ENCODE measurements around the gene DPP6. TPM values are rescaled to one million over a fixed set of nuclear protein-coding genes. Genes with fewer than 3 reads are reported as not detected.

DPP6 gene
- total RNA-seq, 1 experiment from 2014 or later = not detected

DNA sequence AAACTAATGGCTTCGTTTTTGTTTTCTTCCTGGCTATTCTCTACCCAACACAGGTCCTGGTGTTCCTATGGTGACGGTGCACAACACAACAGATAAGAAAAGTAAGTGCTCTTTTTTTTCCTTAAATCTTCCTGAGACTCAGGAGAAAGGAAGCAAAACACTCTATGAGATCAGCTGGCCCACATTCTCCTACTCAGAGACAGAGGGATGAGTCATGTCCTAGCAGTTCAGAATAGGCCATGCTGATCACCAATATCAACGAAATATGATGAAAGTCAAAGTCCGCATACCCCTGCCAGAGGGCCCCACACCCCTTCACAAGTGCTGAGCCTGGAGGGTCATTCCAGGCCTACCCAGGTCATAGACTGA, 801.5 kb downstream of the DPP6 start:
- no peaks in the 10 kb centered on the region for H3K4me1 ChIP-seq (ENCODE audit: control insufficient read depth, insufficient read depth, low read length)
- DNase-seq (ENCODE audit: low read depth, low spot score) = no peak
- POLR2A ChIA-PET = no interaction called here
- H3K27me3 ChIP-seq (ENCODE audit: control insufficient read depth, insufficient read depth, low read length) = no peaks in the 10 kb centered on the region; the same call in 1 of the 2 replicates
- CTCF ChIA-PET = no interaction called here
- no TSS peak for BruUV-seq (replicated peaks)
- TF ChIP-seq POLR2AphosphoS5 (IDR thresholded peaks at IDR 0.05; ENCODE audit: low read depth, low read length) (no peak), SIN3A (IDR thresholded peaks at IDR 0.05; ENCODE audit: borderline replicate concordance, insufficient read depth, low read depth, low read length) (no peak), TCF7L2 (IDR thresholded peaks at IDR 0.05; ENCODE audit: low read depth, low read length) (no peak)
- TF ChIP-seq, protein P1, sequence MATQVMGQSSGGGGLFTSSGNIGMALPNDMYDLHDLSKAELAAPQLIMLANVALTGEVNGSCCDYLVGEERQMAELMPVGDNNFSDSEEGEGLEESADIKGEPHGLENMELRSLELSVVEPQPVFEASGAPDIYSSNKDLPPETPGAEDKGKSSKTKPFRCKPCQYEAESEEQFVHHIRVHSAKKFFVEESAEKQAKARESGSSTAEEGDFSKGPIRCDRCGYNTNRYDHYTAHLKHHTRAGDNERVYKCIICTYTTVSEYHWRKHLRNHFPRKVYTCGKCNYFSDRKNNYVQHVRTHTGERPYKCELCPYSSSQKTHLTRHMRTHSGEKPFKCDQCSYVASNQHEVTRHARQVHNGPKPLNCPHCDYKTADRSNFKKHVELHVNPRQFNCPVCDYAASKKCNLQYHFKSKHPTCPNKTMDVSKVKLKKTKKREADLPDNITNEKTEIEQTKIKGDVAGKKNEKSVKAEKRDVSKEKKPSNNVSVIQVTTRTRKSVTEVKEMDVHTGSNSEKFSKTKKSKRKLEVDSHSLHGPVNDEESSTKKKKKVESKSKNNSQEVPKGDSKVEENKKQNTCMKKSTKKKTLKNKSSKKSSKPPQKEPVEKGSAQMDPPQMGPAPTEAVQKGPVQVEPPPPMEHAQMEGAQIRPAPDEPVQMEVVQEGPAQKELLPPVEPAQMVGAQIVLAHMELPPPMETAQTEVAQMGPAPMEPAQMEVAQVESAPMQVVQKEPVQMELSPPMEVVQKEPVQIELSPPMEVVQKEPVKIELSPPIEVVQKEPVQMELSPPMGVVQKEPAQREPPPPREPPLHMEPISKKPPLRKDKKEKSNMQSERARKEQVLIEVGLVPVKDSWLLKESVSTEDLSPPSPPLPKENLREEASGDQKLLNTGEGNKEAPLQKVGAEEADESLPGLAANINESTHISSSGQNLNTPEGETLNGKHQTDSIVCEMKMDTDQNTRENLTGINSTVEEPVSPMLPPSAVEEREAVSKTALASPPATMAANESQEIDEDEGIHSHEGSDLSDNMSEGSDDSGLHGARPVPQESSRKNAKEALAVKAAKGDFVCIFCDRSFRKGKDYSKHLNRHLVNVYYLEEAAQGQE (IDR thresholded peaks at IDR 0.05; ENCODE audit: insufficient read depth in 1 of 2, low read depth in 2 of 2, low read length in 1 of 2) = no peak
- TF ChIP-seq, protein P2, sequence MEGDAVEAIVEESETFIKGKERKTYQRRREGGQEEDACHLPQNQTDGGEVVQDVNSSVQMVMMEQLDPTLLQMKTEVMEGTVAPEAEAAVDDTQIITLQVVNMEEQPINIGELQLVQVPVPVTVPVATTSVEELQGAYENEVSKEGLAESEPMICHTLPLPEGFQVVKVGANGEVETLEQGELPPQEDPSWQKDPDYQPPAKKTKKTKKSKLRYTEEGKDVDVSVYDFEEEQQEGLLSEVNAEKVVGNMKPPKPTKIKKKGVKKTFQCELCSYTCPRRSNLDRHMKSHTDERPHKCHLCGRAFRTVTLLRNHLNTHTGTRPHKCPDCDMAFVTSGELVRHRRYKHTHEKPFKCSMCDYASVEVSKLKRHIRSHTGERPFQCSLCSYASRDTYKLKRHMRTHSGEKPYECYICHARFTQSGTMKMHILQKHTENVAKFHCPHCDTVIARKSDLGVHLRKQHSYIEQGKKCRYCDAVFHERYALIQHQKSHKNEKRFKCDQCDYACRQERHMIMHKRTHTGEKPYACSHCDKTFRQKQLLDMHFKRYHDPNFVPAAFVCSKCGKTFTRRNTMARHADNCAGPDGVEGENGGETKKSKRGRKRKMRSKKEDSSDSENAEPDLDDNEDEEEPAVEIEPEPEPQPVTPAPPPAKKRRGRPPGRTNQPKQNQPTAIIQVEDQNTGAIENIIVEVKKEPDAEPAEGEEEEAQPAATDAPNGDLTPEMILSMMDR (IDR thresholded peaks at IDR 0.05) = no peak
- H3K9me3 ChIP-seq (ENCODE audit: control insufficient read depth, insufficient read depth, low read depth, low read length) = no peaks in the 10 kb centered on the region
- H3K4me3 ChIP-seq (ENCODE audit: low read depth in 2 of 2, low read length in 2 of 2) = no peak overlapping the region
- H3K27ac ChIP-seq (ENCODE audit: low read length) = no peak overlapping the region
- H3K36me3 ChIP-seq (ENCODE audit: control insufficient read depth, insufficient read depth, low read length) = no peaks in the 10 kb centered on the region
- in situ Hi-C loops (cut with HindIII; ENCODE audit: low pct_unique_long_range_greater_than_20kb, low sequenced_read_pairs) (no loop called here), intact Hi-C loops (cut with micrococcal nuclease; ENCODE audit: unreplicated experiment) (no loop called here)
- no peak for ATAC-seq

DNA sequence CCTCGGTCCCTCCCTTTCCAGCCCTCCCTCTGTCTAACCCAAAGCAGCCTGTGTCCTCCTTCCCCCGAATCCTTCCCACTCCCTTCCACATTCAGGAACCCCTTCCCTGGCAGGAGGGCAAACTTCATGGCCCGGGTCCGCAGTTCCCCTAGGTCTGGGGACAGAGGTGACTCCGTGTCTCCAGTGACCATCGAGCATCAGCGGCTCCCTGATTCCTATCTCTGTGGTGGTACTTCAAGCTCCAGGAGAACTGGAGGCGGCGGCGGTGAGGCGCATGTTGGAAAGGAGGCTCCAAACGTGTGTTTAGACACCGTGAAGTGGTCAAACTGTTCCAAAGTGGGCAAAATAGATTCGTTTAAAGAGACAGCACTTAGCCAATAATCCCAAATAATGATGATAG, 802.6 kb downstream of the DPP6 start:
- no peak overlapping the region for H3K27ac ChIP-seq (ENCODE audit: low read length)
- intact Hi-C loops (cut with micrococcal nuclease; ENCODE audit: unreplicated experiment) (no loop called here), in situ Hi-C loops (cut with HindIII; ENCODE audit: low pct_unique_long_range_greater_than_20kb, low sequenced_read_pairs) (no loop called here)
- TF ChIP-seq, protein P1 (IDR thresholded peaks at IDR 0.05; ENCODE audit: insufficient read depth in 1 of 2, low read depth in 2 of 2, low read length in 1 of 2) = no peak
- TF ChIP-seq, protein P2 (IDR thresholded peaks at IDR 0.05) = no peak
- TF ChIP-seq SIN3A (IDR thresholded peaks at IDR 0.05; ENCODE audit: borderline replicate concordance, insufficient read depth, low read depth, low read length) (no peak), POLR2AphosphoS5 (IDR thresholded peaks at IDR 0.05; ENCODE audit: low read depth, low read length) (no peak), TCF7L2 (IDR thresholded peaks at IDR 0.05; ENCODE audit: low read depth, low read length) (no peak)
- no peaks in the 10 kb centered on the region for H3K9me3 ChIP-seq (ENCODE audit: control insufficient read depth, insufficient read depth, low read depth, low read length)
- H3K4me3 ChIP-seq (ENCODE audit: low read depth in 2 of 2, low read length in 2 of 2) = no peak overlapping the region
- CTCF ChIA-PET = no interaction called here
- BruUV-seq (replicated peaks) = no TSS peak
- no peaks in the 10 kb centered on the region; the same call in 1 of the 2 replicates for H3K27me3 ChIP-seq (ENCODE audit: control insufficient read depth, insufficient read depth, low read length)
- DNase-seq (ENCODE audit: low read depth, low spot score) (no peak), ATAC-seq (no peak)
- no peaks in the 10 kb centered on the region for H3K36me3 ChIP-seq (ENCODE audit: control insufficient read depth, insufficient read depth, low read length)
- POLR2A ChIA-PET = no interaction called here
- no peaks in the 10 kb centered on the region for H3K4me1 ChIP-seq (ENCODE audit: control insufficient read depth, insufficient read depth, low read length)

Data from Panc1 (cell line).